ENCODE data around the gene EBF3. TPM values are rescaled to one million over a fixed set of nuclear protein-coding genes. Genes with fewer than 3 reads are reported as not detected.

The EBF3 gene
- total RNA-seq, 4 donors from 2014 or later, result 29.1 to 50.9 (median 43.9) TPM

- TF ChIP-seq CTCF (IDR thresholded peaks at IDR 0.05; ENCODE audit: low read depth), result no peak
These were observed 111.1 kb downstream of the EBF3 start for GRCh38 chr10:129852829-129853561.

- TF ChIP-seq CTCF (IDR thresholded peaks at IDR 0.05; ENCODE audit: low read depth), result no peak
These were observed 112.0 kb downstream of the EBF3 start for GRCh38 chr10:129851941-129852640.

GRCh38 chr10:129850790-129851189 is 113.3 kb downstream of the EBF3 start:
- TF ChIP-seq CTCF (IDR thresholded peaks at IDR 0.05; ENCODE audit: low read depth), result no peak

GRCh38 chr10:129850316-129850715 is 113.8 kb downstream of the EBF3 start:
- TF ChIP-seq CTCF (IDR thresholded peaks at IDR 0.05; ENCODE audit: low read depth), result no peak

- TF ChIP-seq CTCF (IDR thresholded peaks at IDR 0.05; ENCODE audit: low read depth), result no peak
These were observed 114.2 kb downstream of the EBF3 start for GRCh38 chr10:129849853-129850252.

- TF ChIP-seq CTCF (IDR thresholded peaks at IDR 0.05; ENCODE audit: low read depth), result no peak
These were observed 114.7 kb downstream of the EBF3 start for GRCh38 chr10:129849452-129849750.

- no peak for TF ChIP-seq CTCF (IDR thresholded peaks at IDR 0.05; ENCODE audit: low read depth)
These were observed 115.2 kb downstream of the EBF3 start for GRCh38 chr10:129848696-129849451.
